Stimulated activated naive CD8-positive, alpha-beta T cell treated with anti-CD3 and anti-CD28 coated beads, Interleukin-15, Interleukin-2, amounts not matched to agents 100 U/mL and 50 U/mL, for 24 hours (primary cell): Measurements from ENCODE around the gene TAS2R46.
"Not testable (repeated sequence)": the region's sequence is repeated elsewhere in the genome, so short reads cannot be mapped to it uniquely, and the experiment has no call there.

Source experiments
- ATAC-seq: fragments of 150-1000 bp; cut with Tn5 transposase; one replicate; pipeline ENCODE4 v1.10.0; 2021
- DNase-seq: peaks from one replicate; pipeline ENCODE4 v3.0.0; 2021

The TAS2R46 gene

GRCh38 chr12:11033959-11034358, 28.1 kb downstream of the TAS2R46 start:
- ATAC-seq: peak; percentile 63
- DNase-seq: not testable (repeated sequence)

GRCh38 chr12:11031307-11031706, 30.8 kb downstream of the TAS2R46 start, which contains the start of gene TAS2R31:
Gene TAS2R31 (minus strand): TSS chr12:11031407. CDS start chr12:11031335, 72 bp downstream.
- no peak for DNase-seq
- ATAC-seq: no peak

- ATAC-seq: no peak
- no peak for DNase-seq
These were observed 36.0 kb downstream of the TAS2R46 start for GRCh38 chr12:11026118-11026517.

GRCh38 chr12:11023387-11023786, 38.7 kb downstream of the TAS2R46 start:
- DNase-seq: no peak
- ATAC-seq: no peak

- ATAC-seq: no peak
These were observed 39.6 kb downstream of the TAS2R46 start, which contains the start of gene TAS2R19 for GRCh38 chr12:11022520-11022919. Gene TAS2R19 (minus strand): TSS chr12:11022620. CDS start chr12:11022571, 49 bp downstream.

GRCh38 chr12:11016937-11017336, 45.2 kb downstream of the TAS2R46 start:
- ATAC-seq (no peak), DNase-seq (no peak)

More at GRCh38 chr12:11022520-11022919, 39.6 kb downstream of the TAS2R46 start, which contains the start of gene TAS2R19:
- no peak for DNase-seq

- ATAC-seq (no peak), DNase-seq (no peak)
These were observed 46.2 kb downstream of the TAS2R46 start for GRCh38 chr12:11015775-11016430.

- ATAC-seq (no peak), DNase-seq (no peak)
These were observed 47.9 kb downstream of the TAS2R46 start for GRCh38 chr12:11014234-11014633.
